Right cardiac atrium (tissue), 5 donors: ENCODE measurements around the gene MX2. TPM values are rescaled to one million over a fixed set of nuclear protein-coding genes. Genes with fewer than 3 reads are reported as not detected.

Experiments used
- polyA plus RNA-seq: library from polyadenylated mRNA; stranded (reverse); fragments of 200-250 nt; gene quantifications from one replicate; pipeline ENCODE4 v1.2.3, GENCODE V29; 2013
- total RNA-seq, 4 donors: library from RNA; stranded (reverse); fragmentation: NEBNext Ultra II Directional; extraction: Animal tissue kit (Norgen Biotek cat#: 25700); gene quantifications; one replicate each; pipeline ENCODE4 v1.2.1, GENCODE V29; 2021
- donor health status: healthy with polysubstance abuse.
- donor health status: DM: no; HTN: yes; CAD: no.
- donor health status: DM: no; HTN: no; CAD: no.
- donor health status: DM: no; HTN: yes; CAD: no; lungs with severe emphysema.
- donor health status: DM: yes; HTN: yes; CAD: no.

MX2 gene
- total and polyA plus RNA-seq, 5 donors: 5.5 to 13.1 (median 10.0) TPM

Other genes starting within 250 kb of the MX2 start
- 10 to 100 TPM; 26.3 to 34.0 (median 27.5) TPM for gene BACE2, start 193.9 kb upstream of the MX2 start, total RNA-seq
- 11.7 TPM for gene BACE2, start 193.9 kb upstream of the MX2 start, polyA plus RNA-seq
- gene FAM3B, start 45.2 kb upstream of the MX2 start, total RNA-seq: under 1 TPM in 3 of 4 donors, not detected in 1; 0.37 to 0.79 (median 0.78) TPM
- gene FAM3B, start 45.2 kb upstream of the MX2 start, polyA plus RNA-seq: 0.29 TPM
- gene MX1, start 64.2 kb downstream of the MX2 start, total RNA-seq: 10 to 100 TPM; 15.0 to 37.5 (median 18.0) TPM
- 12.7 TPM for gene MX1, start 64.2 kb downstream of the MX2 start, polyA plus RNA-seq
- not detected for gene TMPRSS2, start 146.1 kb downstream of the MX2 start, total RNA-seq
- 0.05 TPM for gene TMPRSS2, start 146.1 kb downstream of the MX2 start, polyA plus RNA-seq